K562 (cell line): ENCODE results near the gene OR2W1. TPM values are rescaled to one million over a fixed set of nuclear protein-coding genes. Genes with fewer than 3 reads are reported as not detected.

ENCODE experiments used
- ATAC-seq: fragments of 200-7000 bp; cut with Tn5 transposase; 3 replicates; pipeline ENCODE4 v1.9.1; 2020; ENCODE audit warnings: moderate library complexity
- BruUV-seq: library from RNA; stranded (reverse); fragments of 400-500 nt; replicated peaks from 2 replicates; lab custom pipeline; 2021; lab: Mats Ljungman, UMichigan
- CTCF ChIA-PET: fragments of 300-600 bp; formaldehyde crosslinking; extraction: SDS; loops from one replicate; lab custom pipeline; 2021; ENCODE audit warnings: low intra/inter-chr PET ratio; lab: Yijun Ruan, JAX
- POLR2A ChIA-PET: fragments of 300-600, 350-650 bp; sonication (Branson Sonifier 250); formaldehyde crosslinking; extraction: SDS; loops from one replicate; lab custom pipeline; 2021; ENCODE audit warnings: antibody characterized with exemption, inconsistent platforms; lab: Yijun Ruan, JAX
- DNase-seq, 4 experiments: peaks; one replicate each; pipeline versions ENCODE4 v3.0.0 to v3.0.0-alpha.2; 2011 to 2018; ENCODE audit warnings: low spot score in 3 of 4, mixed read lengths in 3 of 4; ENCODE audit errors: extremely low read depth in 1 of 4
- FAIRE-seq: peaks from 2 replicates; lab custom pipeline; 2011; peaks lifted over from hg19 to GRCh38; lab: Jason Lieb, UNC
- H2AFZ ChIP-seq: 2 replicates; pipeline ENCODE4 v1.6.0; 2011; ENCODE audit warnings: low read depth, low read length, control low read depth, inconsistent platforms
- H3K27ac ChIP-seq: fragments of 200-600 bp; 3 replicates; pipeline ENCODE4 v1.8.0; 2011; ENCODE audit warnings: low read depth, mild to moderate bottlenecking, control low read depth, inconsistent platforms, low read length, moderate library complexity, mixed read lengths; ENCODE audit errors: extremely low read depth
- H3K27me3 ChIP-seq, 2 experiments: fragments of 300-600 bp in 1 of 2; 2 replicates in 1 of 2; 3 replicates in 1 of 2; pipeline versions ENCODE4 v1.6.0 to v1.8.0; 2011; ENCODE audit warnings: inconsistent platforms in 2 of 2, low read length in 2 of 2, mild to moderate bottlenecking in 1 of 2, mixed read lengths in 1 of 2, moderate library complexity in 1 of 2; ENCODE audit not compliant: control insufficient read depth in 2 of 2, insufficient read depth in 2 of 2
- H3K36me3 ChIP-seq: fragments of 300-600 bp; 3 replicates; pipeline ENCODE4 v1.8.0; 2011; ENCODE audit warnings: mild to moderate bottlenecking, low read length, inconsistent platforms; ENCODE audit not compliant: control insufficient read depth, insufficient read depth
- H3K4me1 ChIP-seq, 2 experiments: fragments of 200-600 bp in 1 of 2; replicated peaks in 1 of 2; 2 replicates in 1 of 2; 3 replicates in 1 of 2; pipeline versions ENCODE4 v1.5.1 to v1.8.0; 2011; ENCODE audit warnings: inconsistent platforms in 2 of 2, low read length in 2 of 2, mild to moderate bottlenecking in 1 of 2, mixed read lengths in 1 of 2, moderate library complexity in 1 of 2; ENCODE audit not compliant: control insufficient read depth in 2 of 2, insufficient read depth in 2 of 2
- H3K4me2 ChIP-seq: 2 replicates; pipeline ENCODE4 v1.6.1; 2011; ENCODE audit warnings: low read length, control low read depth, inconsistent platforms, mixed read lengths; ENCODE audit not compliant: insufficient read depth
- H3K4me3 ChIP-seq: fragments of 200-600 bp; sonication (generic), shearing (Covaris generic); 2 replicates; pipeline ENCODE4 v1.5.1; 2016; ENCODE audit warnings: control low read depth, inconsistent platforms
- H3K79me2 ChIP-seq: fragments of 200-600 bp; 3 replicates; pipeline ENCODE4 v1.8.0; 2011; ENCODE audit warnings: low read length, inconsistent platforms; ENCODE audit not compliant: control insufficient read depth, insufficient read depth
- H3K9ac ChIP-seq, 2 experiments: 2 replicates each; pipeline versions ENCODE4 v1.6.0 to v1.6.1; 2011; ENCODE audit warnings: low read depth in 2 of 2, low read length in 2 of 2, control low read depth in 1 of 2, inconsistent platforms in 1 of 2, mild to moderate bottlenecking in 1 of 2, mixed read lengths in 1 of 2; ENCODE audit not compliant: insufficient read depth in 1 of 2
- H3K9me1 ChIP-seq: one replicate; pipeline ENCODE4 v1.6.0; 2011; ENCODE audit warnings: inconsistent platforms, mild to moderate bottlenecking, low read length, moderate library complexity; ENCODE audit not compliant: control insufficient read depth, insufficient read depth
- H3K9me3 ChIP-seq: replicated peaks from 2 replicates; pipeline ENCODE4 v1.5.1; 2011; ENCODE audit warnings: low read depth, low read length, inconsistent platforms; ENCODE audit not compliant: control insufficient read depth, insufficient read depth
- H4K20me1 ChIP-seq: replicated peaks from 2 replicates; pipeline ENCODE4 v1.6.1; 2011; ENCODE audit warnings: low read length, inconsistent platforms, mixed read lengths; ENCODE audit not compliant: control insufficient read depth, insufficient read depth
- CBX2 ChIP-seq: fragments of 200-600 bp; sonication (generic); IDR thresholded peaks from one replicate; pipeline ENCODE4 v1.6.1; 2012; ENCODE audit warnings: mild to moderate bottlenecking, low read length, inconsistent platforms; ENCODE audit not compliant: insufficient read depth, poor library complexity, severe bottlenecking
- CBX3 ChIP-seq, 2 experiments: IDR thresholded peaks; 1 replicate in 1 of 2; 2 replicates in 1 of 2; pipeline ENCODE4 v1.6.1; 2012; ENCODE audit warnings: inconsistent platforms in 2 of 2, low read length in 2 of 2, borderline replicate concordance in 1 of 2, control low read depth in 1 of 2
- CSDE1 ChIP-seq, 2 experiments: fragments of 450-650 bp; IDR thresholded peaks; 2 replicates each; pipeline ENCODE4 v1.6.1; 2016; ENCODE audit warnings: mild to moderate bottlenecking in 1 of 2
- FOXK1 ChIP-seq: sonication (generic); formaldehyde crosslinking; IDR thresholded peaks from 2 replicates; pipeline ENCODE4 v1.8.0; 2022; ENCODE audit warnings: missing genetic modification reagents, mild to moderate bottlenecking, borderline replicate concordance
- NFE2 ChIP-seq: IDR thresholded peaks from 2 replicates; pipeline ENCODE4 v1.6.1; 2014; ENCODE audit warnings: antibody characterized with exemption, low read depth
- PBX2 ChIP-seq, 2 experiments: IDR thresholded peaks in 1 of 2; conservative IDR thresholded peaks in 1 of 2; 2 replicates each; pipeline ENCODE4 v1.6.1; 2016; ENCODE audit warnings: low read depth in 2 of 2, mild to moderate bottlenecking in 1 of 2, missing compliant biosample characterization in 1 of 2, missing genetic modification characterization in 1 of 2, moderate library complexity in 1 of 2
- SMAD2 ChIP-seq: fragments of 150-350 bp; IDR thresholded peaks from 2 replicates; pipeline ENCODE4 v1.6.1; 2014; ENCODE audit warnings: low read depth, mild to moderate bottlenecking, low read length
- ZNF311 ChIP-seq: fragments of 250-450 bp; sonication (Bioruptor Pico); IDR thresholded peaks from 2 replicates; pipeline ENCODE4 v1.4.0; 2020; ENCODE audit warnings: mild to moderate bottlenecking, moderate library complexity
- ZNF699 ChIP-seq: fragments of 250-450 bp; sonication (Bioruptor Pico); IDR thresholded peaks from 2 replicates; pipeline ENCODE4 v1.8.0; 2021; ENCODE audit warnings: mild to moderate bottlenecking, moderate library complexity; ENCODE audit not compliant: insufficient replicate concordance
- ZNF75A ChIP-seq: fragments of 450-650 bp; formaldehyde crosslinking; IDR thresholded peaks from 2 replicates; pipeline ENCODE4 v1.4.0; 2020; ENCODE audit warnings: mild to moderate bottlenecking
- WGBS: fragments of 100-300 bp; shearing (Covaris generic); methylation state at CpG from one replicate; pipeline ENCODE4 v1.1.6; 2016; ENCODE audit warnings: low coverage, mixed read lengths; ENCODE audit not compliant: insufficient coverage; ENCODE audit errors: missing lambda C conversion rate; 5-methylcytosine and 5-hydroxymethylcytosine counted together
- in situ Hi-C: fragments of 300-500 bp; cut with MboI; formaldehyde crosslinking; loops from 4 replicates; pipeline ENCODE4 v1.15.0; 2018; ENCODE audit warnings: inconsistent platforms, mixed read lengths
- intact Hi-C: fragments of 100-400 bp; cut with micrococcal nuclease; formaldehyde crosslinking; loops from 2 replicates; pipeline ENCODE4 v1.14.2; 2022
- polyA plus RNA-seq, 8 experiments: library from polyadenylated mRNA; depleted of rRNA in 4 of 8; stranded (reverse) in 5 of 8; unstranded in 3 of 8; fragments of >200 nt; fragmentation: Nextera tagmentation in 2 of 8; fragmentation: Illumina TruSeq in 1 of 8; extraction: Ambion mirVana in 2 of 8; extraction: Trizol in 1 of 8; gene quantifications; 2 replicates each; pipeline versions ENCODE4 v1.2.1 to v1.2.3, GENCODE V29; 2011 to 2014; ENCODE audit warnings: inconsistent platforms in 1 of 8, missing spikeins in 1 of 8
- total RNA-seq, 7 experiments: library from RNA; depleted of rRNA in 6 of 7; stranded (reverse); fragments of >200 nt in 6 of 7; fragmentation: Illumina TruSeq in 2 of 7; extraction: Trizol in 2 of 7; gene quantifications; 2 replicates each; pipeline versions ENCODE4 v1.2.1 to v1.2.3, GENCODE V29; 2011 to 2021; ENCODE audit warnings: low replicate concordance in 1 of 7
- TF ChIP-seq, protein P1 (sequence below), 3 experiments: fragments of 200-800 bp in 1 of 3; sonication (Bioruptor generic) in 1 of 3; sonication (generic) in 1 of 3; formaldehyde crosslinking in 1 of 3; IDR thresholded peaks; 2 replicates each; pipeline versions ENCODE4 v1.6.1 to v1.8.0; 2016 to 2022; ENCODE audit warnings: mild to moderate bottlenecking in 2 of 3, missing compliant biosample characterization in 2 of 3, missing genetic modification characterization in 2 of 3, missing genetic modification reagents in 1 of 3
- TF ChIP-seq, protein P2 (sequence below): sonication (generic); formaldehyde crosslinking; IDR thresholded peaks from 2 replicates; pipeline ENCODE4 v1.8.0; 2022; ENCODE audit warnings: missing genetic modification reagents, mild to moderate bottlenecking, borderline replicate concordance

Gene OR2W1
- total and polyA plus RNA-seq, 9 of the 15 experiments (the other 6 are each of a cell fraction or from before 2014, with no cell fraction given) = not detected

DNA sequence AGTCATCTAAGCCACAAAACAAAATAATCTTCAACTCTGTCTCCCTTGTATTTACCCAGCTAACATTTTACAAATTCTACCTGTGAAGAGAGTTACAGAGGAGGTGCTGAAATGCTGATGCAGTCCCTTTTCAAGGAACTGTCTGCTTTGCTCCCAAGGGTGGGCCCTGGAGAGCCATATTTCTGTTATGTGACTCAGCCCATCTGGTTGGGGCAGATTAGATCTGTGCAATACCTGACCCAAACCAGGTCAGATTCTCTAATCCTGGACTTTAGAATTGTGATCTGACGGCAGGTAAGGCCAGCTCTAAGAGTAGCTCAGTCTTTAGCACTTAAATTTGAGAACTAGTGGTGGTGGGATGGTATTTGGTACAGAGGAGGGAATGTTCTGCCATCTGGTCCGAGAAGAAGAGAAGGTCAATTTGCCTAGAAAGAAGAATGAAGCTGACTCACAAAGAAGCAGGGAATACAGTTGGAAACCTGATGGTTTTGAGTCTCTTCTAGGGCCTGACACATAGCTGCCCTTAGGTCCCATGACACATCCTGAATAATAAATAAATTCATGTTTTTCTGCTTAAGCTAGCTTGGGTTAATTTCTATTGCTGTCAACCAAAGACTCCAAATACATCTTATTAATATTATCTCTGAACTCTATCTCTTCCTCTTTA lies 48.0 kb downstream of the OR2W1 start (continued):
- TF ChIP-seq, protein P1, sequence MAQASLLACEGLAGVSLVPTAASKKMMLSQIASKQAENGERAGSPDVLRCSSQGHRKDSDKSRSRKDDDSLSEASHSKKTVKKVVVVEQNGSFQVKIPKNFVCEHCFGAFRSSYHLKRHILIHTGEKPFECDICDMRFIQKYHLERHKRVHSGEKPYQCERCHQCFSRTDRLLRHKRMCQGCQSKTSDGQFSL (CRISPR knock-in tag; IDR thresholded peaks at IDR 0.05) = no peak
- TF ChIP-seq, protein P1 (tag; IDR thresholded peaks at IDR 0.05) = no peak
- no peak for TF ChIP-seq CBX2
- TF ChIP-seq, all 486 proteins: peak for 59

- WGBS = 93% methylated on average over 8 of the region's 8 CpGs
- H2AFZ ChIP-seq = no peak overlapping the region
- H3K36me3 ChIP-seq = peaks cover 30% of the 10 kb centered on the region
- DNase-seq (no peak), FAIRE-seq (no peak), ATAC-seq (no peak)
- BruUV-seq = no TSS peak
- no peaks in the 10 kb centered on the region for H3K27me3 ChIP-seq
- H3K4me3 ChIP-seq = no peak overlapping the region
- POLR2A ChIA-PET = interaction anchor here (1.1 to 2.3 kb wide), 3 partner anchors 10 to 129 kb away, joined by 3 to 7 read pairs (median 3); partner anchors contain the start of gene ZNF311
- intact Hi-C loops (no loop called here), in situ Hi-C loops (no loop called here)
- H3K4me2 ChIP-seq = no peak overlapping the region
- H3K9me3 ChIP-seq = peaks cover 22% of the 10 kb centered on the region
- H3K4me1 ChIP-seq = peaks cover 6 to 25% of the 10 kb centered on the region in 2 experiments; a peak in 3 of 5 replicates
- H3K79me2 ChIP-seq = no peaks in the 10 kb centered on the region
- H3K9me1 ChIP-seq = no peaks in the 10 kb centered on the region
- no peaks in the 10 kb centered on the region for H4K20me1 ChIP-seq
- CTCF ChIA-PET = no interaction called here
- no peak overlapping the region for H3K9ac ChIP-seq
- no peak overlapping the region for H3K27ac ChIP-seq
- TF ChIP-seq CBX3 (IDR thresholded peaks at IDR 0.05; ENCODE audit: borderline replicate concordance in 1 of 2, low read length in 2 of 2) = peak in 1 of 2 experiments; percentile 80; a peak in 1 of 3 replicates
- TF ChIP-seq SMAD2 = no peak
- TF ChIP-seq ZNF699 (CRISPR knock-in tag) = no peak
- TF ChIP-seq, protein P2, sequence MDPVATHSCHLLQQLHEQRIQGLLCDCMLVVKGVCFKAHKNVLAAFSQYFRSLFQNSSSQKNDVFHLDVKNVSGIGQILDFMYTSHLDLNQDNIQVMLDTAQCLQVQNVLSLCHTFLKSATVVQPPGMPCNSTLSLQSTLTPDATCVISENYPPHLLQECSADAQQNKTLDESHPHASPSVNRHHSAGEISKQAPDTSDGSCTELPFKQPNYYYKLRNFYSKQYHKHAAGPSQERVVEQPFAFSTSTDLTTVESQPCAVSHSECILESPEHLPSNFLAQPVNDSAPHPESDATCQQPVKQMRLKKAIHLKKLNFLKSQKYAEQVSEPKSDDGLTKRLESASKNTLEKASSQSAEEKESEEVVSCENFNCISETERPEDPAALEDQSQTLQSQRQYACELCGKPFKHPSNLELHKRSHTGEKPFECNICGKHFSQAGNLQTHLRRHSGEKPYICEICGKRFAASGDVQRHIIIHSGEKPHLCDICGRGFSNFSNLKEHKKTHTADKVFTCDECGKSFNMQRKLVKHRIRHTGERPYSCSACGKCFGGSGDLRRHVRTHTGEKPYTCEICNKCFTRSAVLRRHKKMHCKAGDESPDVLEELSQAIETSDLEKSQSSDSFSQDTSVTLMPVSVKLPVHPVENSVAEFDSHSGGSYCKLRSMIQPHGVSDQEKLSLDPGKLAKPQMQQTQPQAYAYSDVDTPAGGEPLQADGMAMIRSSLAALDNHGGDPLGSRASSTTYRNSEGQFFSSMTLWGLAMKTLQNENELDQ = no peak
- no peak for TF ChIP-seq FOXK1 (CRISPR knock-in tag)
- no peak for TF ChIP-seq ZNF311
- TF ChIP-seq CSDE1 (IDR thresholded peaks at IDR 0.05) = no peak
- TF ChIP-seq NFE2 = no peak
- no peak for TF ChIP-seq PBX2 (CRISPR knock-in tag; IDR thresholded peaks at IDR 0.05; ENCODE audit: low read depth)
- TF ChIP-seq PBX2 (tag; conservative IDR thresholded peaks at IDR 0.05; ENCODE audit: low read depth) = no peak
- TF ChIP-seq ZNF75A (CRISPR knock-in tag) = peak; percentile 98
Measured at GRCh38 chr6:28995093-28995650, 49.8 kb downstream of the OR2W1 start.
